Measurements from ENCODE around the gene ABLIM1.

GRCh38 chr10:114635101-114635500 is 23.0 kb downstream of the ABLIM1 start:
- TF ChIP-seq MXI1 (conservative IDR thresholded peaks at IDR 0.05; ENCODE audit: poor library complexity, severe bottlenecking) (no peak), EZH2 (IDR thresholded peaks at IDR 0.05; ENCODE audit: borderline replicate concordance, insufficient read depth, low read length, poor library complexity, severe bottlenecking) (no peak), CTCF (IDR thresholded peaks at IDR 0.05; ENCODE audit: poor library complexity, severe bottlenecking) (no peak), POLR2AphosphoS5 (IDR thresholded peaks at IDR 0.05) (no peak), REST (IDR thresholded peaks at IDR 0.05; ENCODE audit: borderline replicate concordance) (no peak), EP300 (conservative IDR thresholded peaks at IDR 0.05; ENCODE audit: poor library complexity, severe bottlenecking) (no peak), RAD21 (conservative IDR thresholded peaks at IDR 0.05) (no peak), TAF1 (IDR thresholded peaks at IDR 0.05; ENCODE audit: low read depth) (no peak)
